Small intestine (tissue), 7 donors: ENCODE measurements around the gene PCSK2. TPM values are rescaled to one million over a fixed set of nuclear protein-coding genes. Genes with fewer than 3 reads are reported as not detected.

Experiments used
- DNase-seq, 2 donors: peaks; one replicate each; pipeline versions ENCODE4 v3.0.0 to v3.0.0-alpha.2; 2013
- FAIRE-seq: peaks from 2 replicates; lab custom pipeline; 2012; peaks lifted over from hg19 to GRCh38; lab: Jason Lieb, UNC
- H3K27ac ChIP-seq, 3 donors: one replicate each; pipeline ENCODE4 v1.5.1; 2013; ENCODE audit warnings: low read length in 2 of 3, mild to moderate bottlenecking in 2 of 3, control low read depth in 1 of 3, inconsistent platforms in 1 of 3, low read depth in 1 of 3, moderate library complexity in 1 of 3
- H3K27me3 ChIP-seq, 3 donors: one replicate each; pipeline ENCODE4 v1.6.1; 2013; ENCODE audit warnings: low read length in 3 of 3, inconsistent platforms in 1 of 3; ENCODE audit not compliant: control insufficient read depth in 3 of 3, insufficient read depth in 3 of 3
- H3K36me3 ChIP-seq, 3 donors: one replicate each; pipeline ENCODE4 v1.6.1; 2013; ENCODE audit warnings: low read length in 3 of 3, inconsistent platforms in 1 of 3, low read depth in 1 of 3, mild to moderate bottlenecking in 1 of 3, moderate library complexity in 1 of 3; ENCODE audit not compliant: control insufficient read depth in 3 of 3, insufficient read depth in 2 of 3
- H3K4me1 ChIP-seq, 3 donors: one replicate each; pipeline ENCODE4 v1.6.1; 2013; ENCODE audit warnings: low read length in 2 of 3, inconsistent platforms in 1 of 3, low read depth in 1 of 3, mild to moderate bottlenecking in 1 of 3, moderate library complexity in 1 of 3; ENCODE audit not compliant: control insufficient read depth in 3 of 3, insufficient read depth in 2 of 3
- H3K4me3 ChIP-seq, 3 donors: one replicate each; pipeline ENCODE4 v1.5.1; 2013; ENCODE audit warnings: low read length in 3 of 3, control low read depth in 1 of 3, inconsistent platforms in 1 of 3, low read depth in 1 of 3, mild to moderate bottlenecking in 1 of 3, moderate library complexity in 1 of 3
- H3K9me3 ChIP-seq, 2 donors: one replicate each; pipeline ENCODE4 v1.6.1; 2013; ENCODE audit warnings: low read depth in 1 of 2, low read length in 1 of 2; ENCODE audit not compliant: control insufficient read depth in 2 of 2, insufficient read depth in 1 of 2
- WGBS, 3 donors: extraction: QIAGEN DNeasy Blood & Tissue Kit; methylation state at CpG; one replicate each; pipeline ENCODE4 v1.1.7; 2013; 5-methylcytosine and 5-hydroxymethylcytosine counted together
- polyA plus RNA-seq, 4 donors: library from polyadenylated mRNA; stranded (reverse) in 3 of 4; unstranded in 1 of 4; fragments of 200-250 nt in 3 of 4; fragments of 120-200 nt in 1 of 4; gene quantifications; one replicate each; pipeline versions ENCODE4 v1.2.1 to v1.2.3, GENCODE V29; 2013
- donor health status: healthy with polysubstance abuse.
- donor health status: control.
- donor health status: control.
- donor health status: Bipolar disorder and iron deficiency.
- donor health status: healthy.

The PCSK2 gene
- polyA plus RNA-seq, 4 donors: 0.27 to 2.6 (median 0.78) TPM

GRCh38 chr20:17479063-17479657 is 252.3 kb downstream of the PCSK2 start:
- Histone ChIP-seq H3K27ac (no peak overlapping the region), H3K4me3 (no peak overlapping the region), H3K4me1 (no peaks in the 10 kb centered on the region), H3K9me3 (no peaks in the 10 kb centered on the region), H3K36me3 (no peaks in the 10 kb centered on the region), H3K27me3 (peaks cover 0 to 11% (median 0%) of the 10 kb centered on the region in 3 donors)
- FAIRE-seq: no peak
- DNase-seq: no peak
- WGBS, 3 donors: 93 to 96% (median 95%) methylated on average over 23 of the region's 23 CpGs

DNA sequence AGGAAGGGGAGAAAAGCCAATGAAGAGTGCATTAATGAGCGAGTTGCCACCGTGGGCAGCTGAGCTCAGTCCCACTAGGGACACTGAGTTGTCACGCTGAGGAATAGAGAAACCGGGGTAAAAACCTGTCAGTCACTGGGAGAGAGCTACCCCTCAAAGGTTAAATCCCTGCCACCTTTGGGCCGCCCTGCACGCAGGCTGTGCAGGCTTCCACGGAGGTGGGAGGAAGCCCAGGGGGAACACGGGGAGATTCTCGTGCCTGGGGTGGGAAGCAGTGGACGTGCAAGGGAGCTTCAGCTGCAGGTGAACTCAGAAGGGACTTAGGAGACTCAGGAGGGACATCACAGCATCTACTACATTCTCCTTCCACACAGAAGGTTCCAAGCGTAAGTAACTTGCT is 253.9 kb downstream of the PCSK2 start:
- Histone ChIP-seq H3K4me1 (no peaks in the 10 kb centered on the region), H3K36me3 (no peaks in the 10 kb centered on the region), H3K27ac (no peak overlapping the region), H3K9me3 (no peaks in the 10 kb centered on the region), H3K27me3 (peaks cover 0 to 14% (median 3%) of the 10 kb centered on the region in 3 donors), H3K4me3 (no peak overlapping the region)
- DNase-seq (no peak), FAIRE-seq (no peak)
- WGBS, 3 donors: 81 to 87% (median 83%) methylated on average over 11 of the region's 11 CpGs

GRCh38 chr20:17481661-17482060 is 254.8 kb downstream of the PCSK2 start:
- Histone ChIP-seq H3K4me3 (no peak overlapping the region), H3K27me3 (peaks cover 0 to 14% (median 3%) of the 10 kb centered on the region in 3 donors), H3K9me3 (no peaks in the 10 kb centered on the region), H3K27ac (no peak overlapping the region), H3K4me1 (no peaks in the 10 kb centered on the region), H3K36me3 (no peaks in the 10 kb centered on the region)
- FAIRE-seq (no peak), DNase-seq (no peak)
- WGBS, 3 donors: 88 to 96% (median 94%) methylated on average over 16 of the region's 16 CpGs

DNA sequence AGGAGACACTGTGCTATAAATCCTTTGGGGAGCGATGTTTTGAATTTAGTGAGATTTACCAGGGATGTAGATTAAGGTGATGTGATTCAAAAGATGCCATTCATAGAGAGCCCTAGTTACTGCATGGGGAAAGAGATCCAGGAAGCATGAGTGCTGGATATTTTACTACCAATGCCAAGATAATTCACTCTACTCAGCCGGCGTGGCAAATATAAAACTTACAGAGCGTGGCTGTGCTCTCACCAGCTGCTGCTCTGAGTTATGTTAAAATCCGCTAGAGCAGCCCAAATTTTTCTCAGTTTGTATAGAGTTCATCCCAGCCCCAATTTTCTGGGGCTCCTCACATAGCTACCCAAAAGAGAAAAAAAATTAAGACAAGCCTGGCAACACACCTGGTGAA is 255.7 kb downstream of the PCSK2 start:
- Histone ChIP-seq H3K4me3 (no peak overlapping the region), H3K36me3 (no peaks in the 10 kb centered on the region), H3K4me1 (no peaks in the 10 kb centered on the region), H3K9me3 (no peaks in the 10 kb centered on the region), H3K27ac (no peak overlapping the region), H3K27me3 (peaks cover 0 to 14% (median 3%) of the 10 kb centered on the region in 3 donors)
- DNase-seq: no peak
- FAIRE-seq: no peak
- WGBS, 3 donors: 54 to 77% (median 70%) methylated on average over 5 of the region's 5 CpGs

DNA sequence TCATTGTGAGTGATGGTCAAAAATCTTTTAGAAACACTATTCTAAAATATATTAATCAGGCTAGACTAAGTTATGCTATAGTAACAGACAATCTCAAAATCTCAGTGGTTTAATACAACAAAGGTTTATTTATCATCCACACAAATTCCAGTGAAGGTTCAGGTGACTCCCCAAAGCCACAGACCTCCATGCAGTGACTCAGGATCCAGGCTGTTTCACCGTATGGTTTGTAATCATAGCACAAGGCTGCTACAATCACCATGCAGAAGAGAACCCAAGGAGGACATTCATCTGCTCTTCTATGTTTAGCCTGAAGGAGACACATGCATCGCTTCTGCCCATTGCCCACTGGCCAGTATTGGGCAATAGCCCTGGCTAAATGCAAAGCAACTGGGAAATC is 258.2 kb downstream of the PCSK2 start:
- Histone ChIP-seq H3K4me1 (no peaks in the 10 kb centered on the region), H3K27me3 (peaks cover 0 to 12% (median 3%) of the 10 kb centered on the region in 3 donors), H3K36me3 (no peaks in the 10 kb centered on the region), H3K9me3 (no peaks in the 10 kb centered on the region), H3K27ac (no peak overlapping the region), H3K4me3 (no peak overlapping the region)
- 85 to 97% (median 91%) methylated on average over 2 of the region's 2 CpGs for WGBS, 3 donors
- DNase-seq: no peak
- FAIRE-seq: no peak

- 77 to 86% (median 81%) methylated on average over 9 of the region's 9 CpGs for WGBS, 3 donors
- H3K36me3 ChIP-seq: no peaks in the 10 kb centered on the region
- H3K4me1 ChIP-seq: no peaks in the 10 kb centered on the region
- no peak overlapping the region for H3K27ac ChIP-seq
- peaks cover 0 to 3% (median 3%) of the 10 kb centered on the region in 3 donors for H3K27me3 ChIP-seq
- H3K9me3 ChIP-seq: no peaks in the 10 kb centered on the region
- H3K4me3 ChIP-seq: no peak overlapping the region
- no peak for FAIRE-seq
- no peak for DNase-seq
Measured at GRCh38 chr20:17488916-17489600, 262.2 kb downstream of the PCSK2 start.

GRCh38 chr20:17490501-17490900 is 263.7 kb downstream of the PCSK2 start:
- Histone ChIP-seq H3K36me3 (no peaks in the 10 kb centered on the region), H3K27me3 (no peaks in the 10 kb centered on the region), H3K4me3 (no peak overlapping the region), H3K27ac (no peak overlapping the region), H3K9me3 (no peaks in the 10 kb centered on the region), H3K4me1 (no peaks in the 10 kb centered on the region)
- no peak for DNase-seq
- WGBS, 3 donors: 86 to 89% (median 86%) methylated on average over 7 of the region's 7 CpGs
- no peak for FAIRE-seq

GRCh38 chr20:17491041-17491440 is 264.2 kb downstream of the PCSK2 start:
- DNase-seq (no peak), FAIRE-seq (no peak)
- Histone ChIP-seq H3K36me3 (no peaks in the 10 kb centered on the region), H3K4me3 (no peak overlapping the region), H3K27me3 (no peaks in the 10 kb centered on the region), H3K9me3 (no peaks in the 10 kb centered on the region), H3K27ac (no peak overlapping the region), H3K4me1 (no peaks in the 10 kb centered on the region)
- 82 to 93% (median 88%) methylated on average over 11 of the region's 11 CpGs for WGBS, 3 donors
